Lower leg skin (tissue), 3 donors: ENCODE measurements around the gene AMOT.

Source experiments
- CTCF ChIP-seq, 3 donors: fragments of 450-650 bp; IDR thresholded peaks; one replicate each; pipeline ENCODE4 v1.5.1; 2016; ENCODE audit warnings: antibody characterized with exemption in 3 of 3, mild to moderate bottlenecking in 3 of 3, moderate library complexity in 2 of 3
- POLR2A ChIP-seq, 2 donors: fragments of 450-650 bp; IDR thresholded peaks; one replicate each; pipeline ENCODE4 v1.6.1; 2016 to 2017; ENCODE audit warnings: antibody characterized with exemption in 2 of 2, mild to moderate bottlenecking in 1 of 2, moderate library complexity in 1 of 2

DNA sequence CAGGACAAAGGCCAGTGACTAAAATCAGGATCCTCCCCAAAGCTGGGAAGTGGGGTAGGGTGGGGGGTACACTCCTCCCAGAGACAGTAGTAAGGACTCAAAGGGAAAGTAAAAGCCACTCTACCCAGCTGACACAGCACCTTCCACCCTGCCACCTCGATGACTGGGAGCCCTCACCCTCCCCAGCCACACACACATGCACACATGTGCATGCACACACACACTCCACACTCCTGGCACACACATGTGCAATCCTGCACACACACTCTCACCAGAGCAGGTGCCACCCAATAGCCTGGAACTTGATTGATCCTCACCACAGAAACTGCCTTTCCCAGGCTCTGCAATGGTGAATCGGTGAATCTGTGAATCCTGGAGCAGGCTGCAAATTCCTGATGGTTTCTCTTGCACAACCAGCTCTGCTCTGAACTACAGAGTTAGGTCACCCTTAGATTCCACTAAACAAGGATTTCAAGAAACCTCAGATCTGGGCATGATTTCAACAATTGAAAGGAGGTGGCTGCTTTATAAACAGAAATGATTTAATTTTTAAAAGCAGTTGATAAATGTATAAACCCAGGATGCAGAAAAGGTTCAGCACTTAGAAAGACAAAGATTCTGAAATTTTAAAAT is 21.5 kb downstream of the AMOT start:
- no peak for TF ChIP-seq CTCF (IDR thresholded peaks at IDR 0.05)
- no peak for TF ChIP-seq POLR2A (IDR thresholded peaks at IDR 0.05)
